KBM-7 (cell line): ENCODE measurements around the gene BABAM2.
"Not testable (repeated sequence)": the region's sequence is repeated elsewhere in the genome, so short reads cannot be mapped to it uniquely, and the experiment has no call there.

Experiments
- DNase-seq: peaks from one replicate; pipeline ENCODE4 v3.0.0-alpha.2; 2015
- in situ Hi-C: fragments of 300-500 bp; cut with MboI; formaldehyde crosslinking; loops from 2 replicates; pipeline ENCODE4 v1.14.3; 2020; ENCODE audit warnings: low sequenced_read_pairs, low pct_unique_long_range_greater_than_20kb, mixed read lengths

BABAM2 gene

DNA sequence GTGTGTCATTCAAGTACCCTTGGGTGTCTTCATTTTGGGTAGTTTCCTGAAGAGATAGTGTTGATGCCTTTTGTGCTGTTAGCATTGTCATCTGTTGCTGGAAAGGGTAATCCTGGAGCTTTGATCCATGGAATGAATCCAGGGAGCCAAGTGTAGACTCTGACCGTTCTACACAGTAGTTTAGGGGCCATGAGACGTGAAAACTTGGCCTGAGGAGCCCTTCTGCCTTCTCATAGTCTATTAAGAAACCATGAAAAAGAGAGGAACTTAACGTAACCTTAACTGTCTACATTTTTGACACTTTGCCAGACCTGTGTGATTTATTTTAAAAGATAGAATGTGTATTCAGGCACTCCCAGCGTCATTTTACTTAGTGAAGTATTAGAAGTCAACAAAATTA, 194.0 kb downstream of the BABAM2 start:
- DNase-seq, result no peak
- in situ Hi-C loops, result no loop called here

DNA sequence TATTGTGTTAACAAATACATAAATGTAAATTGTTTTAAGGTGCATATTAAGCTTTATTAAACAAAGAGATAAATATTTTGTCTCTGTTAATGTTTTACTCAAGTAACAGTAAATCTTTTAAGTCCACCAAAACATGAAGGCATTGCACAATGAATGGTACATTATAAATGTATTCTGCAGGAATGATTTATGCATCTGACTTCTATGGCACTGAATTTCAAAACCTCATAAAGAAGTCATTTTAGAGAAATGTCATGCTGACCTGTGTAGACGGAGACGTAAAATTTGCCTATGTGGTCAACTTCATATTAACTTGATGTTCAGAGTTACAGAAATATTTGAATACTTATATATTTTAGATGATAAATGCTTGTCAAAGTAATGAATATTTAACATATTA, 194.7 kb downstream of the BABAM2 start:
- in situ Hi-C loops, result no loop called here
- no peak for DNase-seq

- in situ Hi-C loops, result no loop called here
- DNase-seq, result no peak
Observed at GRCh38 chr2:28086611-28087010, 196.1 kb downstream of the BABAM2 start.

DNA sequence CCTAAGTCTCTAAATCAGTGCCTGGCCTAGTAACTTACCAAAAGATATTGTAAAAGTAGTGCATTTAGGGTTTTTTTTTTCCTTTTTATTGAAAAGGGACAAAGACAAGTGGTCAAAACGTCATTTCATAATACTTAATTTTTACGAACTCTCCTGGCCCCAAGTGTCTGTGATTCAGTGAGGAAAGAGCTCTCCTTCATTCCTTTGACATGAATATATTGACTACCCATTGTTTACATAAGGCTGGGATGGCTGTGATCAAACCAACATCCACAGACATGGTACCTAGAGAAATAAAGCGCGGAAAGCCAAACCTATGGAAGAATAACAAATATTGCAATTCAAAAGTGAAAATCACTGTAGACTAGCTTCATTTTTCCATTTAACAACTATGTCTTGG, 198.4 kb downstream of the BABAM2 start:
- no peak for DNase-seq
- in situ Hi-C loops, result no loop called here

GRCh38 chr2:28089486-28089885, 199.0 kb downstream of the BABAM2 start:
- no peak for DNase-seq
- in situ Hi-C loops, result no loop called here

- in situ Hi-C loops, result no loop called here
- no peak for DNase-seq
Observed at GRCh38 chr2:28093308-28093707, 202.8 kb downstream of the BABAM2 start.

DNA sequence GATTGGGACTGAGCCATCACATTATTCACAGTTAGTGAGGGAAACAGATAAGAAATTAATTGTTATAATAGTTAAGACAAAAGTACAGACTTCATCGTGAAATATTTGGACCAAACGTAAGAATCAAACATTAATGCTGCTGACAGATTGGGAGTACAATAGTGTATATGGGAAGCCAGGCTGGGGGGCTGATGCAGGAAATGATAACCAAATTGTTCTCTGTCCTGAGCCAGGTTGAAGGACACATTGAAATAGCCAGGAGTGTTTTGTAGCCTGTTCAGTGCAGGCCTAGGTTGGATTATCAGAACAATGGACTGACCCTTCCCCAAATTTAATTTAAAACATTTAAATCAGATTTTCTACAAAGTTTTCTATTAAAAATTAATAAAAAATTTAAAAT, 203.2 kb downstream of the BABAM2 start:
- in situ Hi-C loops, result no loop called here
- no peak for DNase-seq

DNA sequence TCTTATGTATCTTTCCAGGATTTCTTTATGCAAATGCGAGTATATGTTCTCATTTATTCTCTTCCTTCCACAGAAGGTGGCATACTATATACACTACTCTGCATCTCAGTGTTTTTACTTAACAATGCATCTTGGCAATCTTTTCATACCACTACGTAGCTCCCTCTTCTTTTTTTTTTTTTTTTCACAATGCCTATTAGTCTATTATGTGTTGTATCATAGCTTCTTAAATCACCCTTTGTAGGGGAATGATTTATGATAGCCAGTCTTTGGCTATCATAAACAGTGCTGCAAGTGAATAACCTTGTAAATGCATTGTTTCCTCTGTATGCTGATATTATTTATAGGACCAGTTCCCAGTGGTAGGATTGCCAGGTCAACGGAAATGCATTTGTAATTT, 204.2 kb downstream of the BABAM2 start:
- no peak for DNase-seq
- in situ Hi-C loops, result no loop called here

GRCh38 chr2:28095622-28096021, 205.1 kb downstream of the BABAM2 start:
- no peak for DNase-seq
- in situ Hi-C loops, result no loop called here

GRCh38 chr2:28096421-28096820, 205.9 kb downstream of the BABAM2 start:
- no peak for DNase-seq
- in situ Hi-C loops, result no loop called here

DNA sequence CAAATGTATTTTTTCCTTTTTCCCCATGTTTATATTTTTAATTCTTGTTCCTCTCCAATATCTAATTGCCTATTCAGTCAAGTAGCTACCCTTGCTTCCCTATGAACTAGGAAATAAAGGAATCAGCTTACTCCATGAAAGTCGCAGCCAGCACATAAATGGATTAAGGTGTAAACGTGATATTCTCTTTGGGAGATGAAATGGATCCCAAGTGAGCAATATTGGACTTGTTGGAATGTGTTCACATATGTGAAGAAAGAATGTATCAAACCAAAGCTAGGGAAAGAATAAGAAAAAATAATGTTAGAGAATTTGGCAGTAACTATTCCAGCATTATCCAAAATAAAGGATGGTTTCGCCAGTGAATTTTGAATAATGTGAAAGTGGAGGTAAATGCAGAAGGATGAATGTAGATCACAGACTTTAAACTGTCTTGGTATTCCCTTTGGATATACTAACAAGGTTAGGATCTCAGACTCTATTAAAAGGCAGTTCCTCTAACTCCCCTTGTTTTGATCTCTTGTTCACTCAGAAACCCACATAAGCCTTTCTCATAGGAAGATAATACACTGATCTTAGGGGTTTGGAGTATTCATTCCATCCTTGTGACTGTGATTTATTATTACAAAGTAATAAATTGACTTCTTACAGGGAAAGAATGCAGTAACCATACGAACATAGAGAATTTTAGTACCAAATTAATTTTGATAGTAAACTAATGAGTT, 208.1 kb downstream of the BABAM2 start:
- in situ Hi-C loops, result no loop called here

DNA sequence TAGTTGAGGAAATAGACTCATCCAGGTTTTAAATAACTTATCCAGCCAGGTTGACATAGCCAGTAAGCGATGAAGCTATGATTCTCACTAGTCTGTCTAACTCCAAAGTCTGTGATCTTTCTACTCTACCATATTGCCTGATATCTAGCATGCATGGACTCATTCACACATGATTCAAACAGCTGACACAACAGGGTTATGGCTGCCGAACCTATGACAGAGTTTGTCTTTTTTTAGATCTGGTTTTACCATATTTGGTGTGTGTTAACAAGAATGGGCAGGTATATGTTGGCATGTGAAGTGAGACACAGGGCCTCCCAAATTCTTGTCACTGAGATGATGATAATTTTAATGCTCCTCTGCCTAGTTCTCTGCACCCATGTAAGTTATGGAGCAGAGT, 210.6 kb downstream of the BABAM2 start:
- DNase-seq, result no peak
- in situ Hi-C loops, result no loop called here

More for the DNA sequence above, 208.1 kb downstream of the BABAM2 start:
- no peak for DNase-seq

GRCh38 chr2:28101892-28102291, 211.4 kb downstream of the BABAM2 start:
- no peak for DNase-seq
- in situ Hi-C loops, result no loop called here

GRCh38 chr2:28102455-28102874, 211.9 kb downstream of the BABAM2 start:
- peak; percentile 14 for DNase-seq
- in situ Hi-C loops, result no loop called here

DNA sequence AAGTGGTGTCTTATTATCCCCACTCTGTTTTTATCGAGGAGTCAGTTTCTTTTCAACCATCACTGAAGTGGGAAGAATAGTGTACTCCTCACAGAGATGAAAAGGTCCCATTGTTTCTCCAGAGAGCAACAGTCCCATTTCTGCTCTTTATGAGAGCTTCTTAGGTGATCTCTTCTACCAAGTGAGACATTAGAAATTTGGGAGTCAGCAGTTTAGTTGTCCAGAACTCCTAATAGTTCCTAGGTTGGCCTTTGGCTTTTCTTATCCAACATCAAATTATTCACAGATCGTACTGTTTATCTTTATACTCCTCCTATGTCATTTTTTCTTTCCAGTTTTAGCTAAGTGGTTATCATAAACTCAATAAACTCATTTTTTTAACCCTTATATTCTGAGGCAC, 213.1 kb downstream of the BABAM2 start:
- DNase-seq, result no peak
- in situ Hi-C loops, result no loop called here

DNA sequence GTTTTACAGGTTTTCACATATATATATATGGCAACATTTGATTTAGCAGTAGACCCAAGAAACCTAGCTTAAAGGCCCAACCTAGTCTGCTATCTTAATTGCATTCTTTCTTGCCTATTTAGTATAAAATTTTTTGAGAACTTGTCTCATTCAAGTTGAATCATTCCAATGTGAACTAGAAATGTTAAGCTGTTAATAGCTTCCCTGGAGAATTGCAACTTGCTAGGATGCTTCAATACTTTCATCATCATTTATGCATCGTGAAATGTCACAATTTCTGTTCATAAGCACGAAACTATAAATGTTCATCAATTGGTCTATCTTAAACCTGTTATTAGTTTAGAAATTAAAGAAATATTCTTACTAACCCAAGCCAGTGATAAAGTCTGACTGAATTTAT, 217.6 kb downstream of the BABAM2 start:
- in situ Hi-C loops, result no loop called here

DNA sequence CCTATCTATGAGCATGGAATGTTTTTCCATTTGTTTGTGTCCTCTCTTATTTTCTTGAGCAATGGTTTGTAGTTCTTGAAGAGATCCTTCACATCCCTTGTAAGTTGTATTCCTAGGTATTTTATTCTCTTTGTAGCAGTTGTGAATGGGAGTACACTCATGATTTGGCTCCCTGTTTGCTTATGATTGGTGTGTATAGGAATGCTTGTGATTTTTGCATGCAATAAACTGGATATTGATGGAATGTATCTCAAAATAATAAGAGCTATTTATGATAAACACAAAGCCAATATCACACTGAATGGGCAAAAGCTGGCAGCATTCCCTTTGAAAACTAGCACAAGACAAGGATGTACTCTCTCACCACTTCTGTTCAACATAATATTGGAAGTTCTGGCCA, 223.2 kb downstream of the BABAM2 start:
- DNase-seq, in situ Hi-C loops: not testable (repeated sequence)

More for the DNA sequence above, 217.6 kb downstream of the BABAM2 start:
- no peak for DNase-seq

- in situ Hi-C loops, result no loop called here
- no peak for DNase-seq
Observed at GRCh38 chr2:28117104-28117596, 226.6 kb downstream of the BABAM2 start.

GRCh38 chr2:28119631-28120030, 229.1 kb downstream of the BABAM2 start:
- in situ Hi-C loops, result no loop called here
- DNase-seq, result no peak

GRCh38 chr2:28128281-28128950, 237.9 kb downstream of the BABAM2 start:
- in situ Hi-C loops, result no loop called here

More at GRCh38 chr2:28128281-28128950, 237.9 kb downstream of the BABAM2 start:
- no peak for DNase-seq
